Nephron (organoid): ENCODE results near the gene FOXN3.

ENCODE experiments used
- H3K27ac Mint-ChIP-seq, 3 experiments: 2 replicates each; pipeline ENCODE4 v1.8.0; 2020; ENCODE audit warnings: mixed read lengths in 3 of 3, mild to moderate bottlenecking in 2 of 3, moderate library complexity in 1 of 3
- H3K27me3 Mint-ChIP-seq: 2 replicates; pipeline ENCODE4 v1.8.0; 2021; ENCODE audit warnings: low read depth, mild to moderate bottlenecking, moderate library complexity, mixed read lengths
- H3K36me3 Mint-ChIP-seq: 2 replicates; pipeline ENCODE4 v1.8.0; 2020; ENCODE audit warnings: low read depth, mixed read lengths
- H3K4me1 Mint-ChIP-seq: 2 replicates; pipeline ENCODE4 v1.8.0; 2020; ENCODE audit warnings: mixed read lengths
- H3K4me3 Mint-ChIP-seq, 3 experiments: 2 replicates each; pipeline ENCODE4 v1.8.0; 2020; ENCODE audit warnings: mild to moderate bottlenecking in 3 of 3, mixed read lengths in 3 of 3, moderate library complexity in 2 of 3
- H3K9me3 Mint-ChIP-seq: 2 replicates; pipeline ENCODE4 v1.8.0; 2020; ENCODE audit warnings: mixed read lengths
- CTCF ChIP-seq, 3 experiments: fragments of 200-600 bp; sonication (generic); IDR thresholded peaks; one replicate each; pipeline ENCODE4 v1.5.0; 2021; ENCODE audit warnings: antibody characterized with exemption in 3 of 3; ENCODE audit not compliant: unreplicated experiment in 3 of 3

FOXN3 gene

GRCh38 chr14:89418976-89419375 lies 1.9 kb upstream of the FOXN3 start:
- peak overlapping the region; percentile 60 to 94 (median 74) for H3K4me3 Mint-ChIP-seq
- no peaks in the 10 kb centered on the region for H3K9me3 Mint-ChIP-seq
- no peaks in the 10 kb centered on the region for H3K36me3 Mint-ChIP-seq
- H3K27ac Mint-ChIP-seq = peak overlapping the region in 2 of 3 experiments; percentile 53 to 55
- no peak for TF ChIP-seq CTCF (IDR thresholded peaks at IDR 0.05; ENCODE audit: unreplicated experiment in 3 of 3)
- peaks cover 10% of the 10 kb centered on the region for H3K27me3 Mint-ChIP-seq
- peaks cover 50% of the 10 kb centered on the region for H3K4me1 Mint-ChIP-seq

GRCh38 chr14:89418452-89418851 lies 1.4 kb upstream of the FOXN3 start:
- Mint-ChIP-seq H3K4me3 (peak overlapping the region; percentile 86 to 94 (median 91)), H3K27me3 (peaks cover 10% of the 10 kb centered on the region), H3K27ac (peak overlapping the region in 2 of 3 experiments; percentile 81 to 84), H3K36me3 (no peaks in the 10 kb centered on the region), H3K9me3 (no peaks in the 10 kb centered on the region), H3K4me1 (peaks cover 44% of the 10 kb centered on the region)
- TF ChIP-seq CTCF (IDR thresholded peaks at IDR 0.05; ENCODE audit: unreplicated experiment in 3 of 3) = no peak

- peak overlapping the region; percentile 86 to 94 (median 91) for H3K4me3 Mint-ChIP-seq
- peaks cover 7% of the 10 kb centered on the region for H3K36me3 Mint-ChIP-seq
- H3K27ac Mint-ChIP-seq = peak overlapping the region; percentile 59 to 84 (median 81)
Measured at GRCh38 chr14:89417465-89418225, 612 bp upstream of the FOXN3 start.

GRCh38 chr14:89416002-89416995 lies 734 bp downstream of the FOXN3 start:
- H3K4me1 Mint-ChIP-seq = peaks cover 38% of the 10 kb centered on the region
- peak overlapping the region; percentile 93 to 94 (median 94) for H3K27ac Mint-ChIP-seq
- TF ChIP-seq CTCF (IDR thresholded peaks at IDR 0.05; ENCODE audit: unreplicated experiment in 3 of 3) = no peak
- peaks cover 3% of the 10 kb centered on the region for H3K27me3 Mint-ChIP-seq
- H3K36me3 Mint-ChIP-seq = peaks cover 21% of the 10 kb centered on the region
- H3K9me3 Mint-ChIP-seq = no peaks in the 10 kb centered on the region
- H3K4me3 Mint-ChIP-seq = peak overlapping the region; percentile 95 to 96 (median 95)

More at GRCh38 chr14:89417465-89418225, 612 bp upstream of the FOXN3 start:
- Mint-ChIP-seq H3K4me1 (peaks cover 40% of the 10 kb centered on the region), H3K9me3 (no peaks in the 10 kb centered on the region), H3K27me3 (peaks cover 5% of the 10 kb centered on the region)
- peak in 2 of 3 experiments; percentile 22 to 27 for TF ChIP-seq CTCF (IDR thresholded peaks at IDR 0.05; ENCODE audit: unreplicated experiment in 3 of 3)

- H3K4me1 Mint-ChIP-seq = peaks cover 41% of the 10 kb centered on the region
- peaks cover 32% of the 10 kb centered on the region for H3K36me3 Mint-ChIP-seq
- H3K27ac Mint-ChIP-seq = peak overlapping the region; percentile 93 to 94 (median 94)
- H3K27me3 Mint-ChIP-seq = peaks cover 3% of the 10 kb centered on the region
- H3K4me3 Mint-ChIP-seq = peak overlapping the region; percentile 95 to 96 (median 95)
- TF ChIP-seq CTCF (IDR thresholded peaks at IDR 0.05; ENCODE audit: unreplicated experiment in 3 of 3) = no peak
- no peaks in the 10 kb centered on the region for H3K9me3 Mint-ChIP-seq
Measured at GRCh38 chr14:89415159-89415558, 1.9 kb downstream of the FOXN3 start.
